ENCODE measurements around the gene PTCD1. TPM values are rescaled to one million over a fixed set of nuclear protein-coding genes. Genes with fewer than 3 reads are reported as not detected.
"Not testable (repeated sequence)": the region's sequence is repeated elsewhere in the genome, so short reads cannot be mapped to it uniquely, and the experiment has no call there.

The PTCD1 gene
- total and polyA plus RNA-seq, 7 donors: 2.7 to 9.2 (median 5.0) TPM

- intact Hi-C loops (cut with DNase I): no loop called here
- no peak for DNase-seq
Observed at GRCh38 chr7:99392046-99392445, 46.6 kb downstream of the PTCD1 start.

GRCh38 chr7:99390941-99391602, 47.5 kb downstream of the PTCD1 start:
- no peak for ATAC-seq
- no peak for DNase-seq
- intact Hi-C loops (cut with DNase I): no loop called here
- TF ChIP-seq CTCF (IDR thresholded peaks at IDR 0.05): no peak
- Histone ChIP-seq H3K9me3 (no peaks in the 10 kb centered on the region), H3K36me3 (ENCODE audit: insufficient read depth in 1 of 2, low read depth in 1 of 2) (peaks cover 3 to 75% of the 10 kb centered on the region in 2 donors), H3K4me3 (no peak overlapping the region), H3K4me1 (peaks cover 10% of the 10 kb centered on the region), H3K27ac (no peak overlapping the region), H3K27me3 (ENCODE audit: insufficient read depth in 3 of 3, low read length in 2 of 3) (no peaks in the 10 kb centered on the region)
- WGBS, 3 donors: 90 to 92% (median 91%) methylated on average over 22 to 23 of the region's 23 CpGs

More at GRCh38 chr7:99392046-99392445, 46.6 kb downstream of the PTCD1 start:
- H3K4me1 ChIP-seq: peaks cover 10% of the 10 kb centered on the region
- no peak for TF ChIP-seq CTCF (IDR thresholded peaks at IDR 0.05)
- H3K9me3 ChIP-seq: no peaks in the 10 kb centered on the region
- H3K36me3 ChIP-seq (ENCODE audit: insufficient read depth in 1 of 2, low read depth in 1 of 2): peaks cover 3 to 74% of the 10 kb centered on the region in 2 donors
- no peaks in the 10 kb centered on the region for H3K27me3 ChIP-seq (ENCODE audit: insufficient read depth in 3 of 3, low read length in 2 of 3)
- peak overlapping the region; percentile 75 for H3K4me3 ChIP-seq
- no peak overlapping the region for H3K27ac ChIP-seq
- 82 to 85% (median 83%) methylated on average over 8 of the region's 8 CpGs for WGBS, 3 donors
- no peak for ATAC-seq

- H3K4me3 ChIP-seq: no peak overlapping the region
- no peak for TF ChIP-seq CTCF (IDR thresholded peaks at IDR 0.05)
- peaks cover 10% of the 10 kb centered on the region for H3K4me1 ChIP-seq
- DNase-seq: no peak
- H3K9me3 ChIP-seq: no peaks in the 10 kb centered on the region
- peaks cover 0 to 62% of the 10 kb centered on the region in 2 donors for H3K36me3 ChIP-seq (ENCODE audit: insufficient read depth in 1 of 2, low read depth in 1 of 2)
- no peak for ATAC-seq
- intact Hi-C loops (cut with DNase I): no loop called here
- WGBS, 3 donors: 88 to 93% (median 90%) methylated on average over 13 of the region's 13 CpGs
- no peak overlapping the region for H3K27ac ChIP-seq
- H3K27me3 ChIP-seq (ENCODE audit: insufficient read depth in 3 of 3, low read length in 2 of 3): no peaks in the 10 kb centered on the region
Observed at GRCh38 chr7:99389772-99390171, 48.8 kb downstream of the PTCD1 start.

GRCh38 chr7:99387912-99388311, 50.7 kb downstream of the PTCD1 start:
- Histone ChIP-seq H3K4me1 (peaks cover 4% of the 10 kb centered on the region), H3K4me3 (no peak overlapping the region), H3K27ac (no peak overlapping the region), H3K27me3 (ENCODE audit: insufficient read depth in 3 of 3, low read length in 2 of 3) (no peaks in the 10 kb centered on the region), H3K9me3 (no peaks in the 10 kb centered on the region), H3K36me3 (ENCODE audit: insufficient read depth in 1 of 2, low read depth in 1 of 2) (peaks cover 0 to 49% of the 10 kb centered on the region in 2 donors)
- no peak for DNase-seq
- no peak for ATAC-seq
- no peak for TF ChIP-seq CTCF (IDR thresholded peaks at IDR 0.05)
- intact Hi-C loops (cut with DNase I): no loop called here
- 94 to 96% (median 95%) methylated on average over 20 of the region's 20 CpGs for WGBS, 3 donors

GRCh38 chr7:99387239-99387635, 51.4 kb downstream of the PTCD1 start:
- H3K9me3 ChIP-seq; DNase-seq; H3K27me3 ChIP-seq (ENCODE audit: insufficient read depth in 3 of 3, low read length in 2 of 3); H3K27ac ChIP-seq; H3K4me1 ChIP-seq; intact Hi-C loops (cut with DNase I); ATAC-seq; H3K4me3 ChIP-seq: not testable (repeated sequence)
- peaks cover 0 to 49% of the 10 kb centered on the region in 2 donors for H3K36me3 ChIP-seq (ENCODE audit: insufficient read depth in 1 of 2, low read depth in 1 of 2)
- WGBS, 3 donors: 93 to 97% (median 95%) methylated on average over 14 of the region's 14 CpGs
